Mesodermal cell (in vitro differentiated cells): ENCODE results near the gene SLC16A11.
A peak's percentile ranks its signal among the peaks of the same experiment; 100 is the strongest.

Experiments used
- H3K27ac ChIP-seq: 2 replicates; pipeline ENCODE4 v1.7.0; 2013; ENCODE audit warnings: mild to moderate bottlenecking, low read depth, low read length, moderate library complexity; ENCODE audit not compliant: severe bottlenecking
- H3K36me3 ChIP-seq: 2 replicates; pipeline ENCODE4 v1.7.1; 2013; ENCODE audit warnings: mild to moderate bottlenecking, low read length, moderate library complexity; ENCODE audit not compliant: control insufficient read depth, insufficient read depth
- H3K4me1 ChIP-seq: one replicate; pipeline ENCODE4 v1.7.1; 2013; ENCODE audit warnings: mild to moderate bottlenecking, low read length; ENCODE audit not compliant: insufficient read depth, control insufficient read depth, poor library complexity, severe bottlenecking
- H3K4me3 ChIP-seq: 2 replicates; pipeline ENCODE4 v1.7.0; 2013; ENCODE audit warnings: low read length, control low read depth, mild to moderate bottlenecking; ENCODE audit not compliant: insufficient read depth, poor library complexity, severe bottlenecking; ENCODE audit errors: extremely low read depth
- H3K9me3 ChIP-seq: 2 replicates; pipeline ENCODE4 v1.7.1; 2013; ENCODE audit warnings: mild to moderate bottlenecking, low read length, moderate library complexity; ENCODE audit not compliant: control insufficient read depth
- WGBS, 2 experiments: methylation state at CpG; one replicate each; pipeline ENCODE4 v1.1.5; 2013; ENCODE audit warnings: missing lambda C conversion rate in 2 of 2; ENCODE audit not compliant: insufficient coverage in 2 of 2; 5-methylcytosine and 5-hydroxymethylcytosine counted together

The SLC16A11 gene

GRCh38 chr17:7025245-7025644 lies 18.6 kb downstream of the SLC16A11 start:
- H3K36me3 ChIP-seq: no peaks in the 10 kb centered on the region
- peaks cover 1% of the 10 kb centered on the region for H3K4me1 ChIP-seq
- WGBS, 2 experiments: 73 to 93% methylated on average over 1 of the region's 1 CpG
- no peaks in the 10 kb centered on the region for H3K9me3 ChIP-seq
- no peak overlapping the region for H3K4me3 ChIP-seq
- H3K27ac ChIP-seq: no peak overlapping the region

- WGBS, 2 experiments: 94 to 96% methylated on average over 6 to 8 of the region's 8 CpGs
- Histone ChIP-seq H3K27ac (no peak overlapping the region), H3K36me3 (no peaks in the 10 kb centered on the region), H3K4me3 (no peak overlapping the region), H3K4me1 (peaks cover 10% of the 10 kb centered on the region), H3K9me3 (no peaks in the 10 kb centered on the region)
Observed at GRCh38 chr17:7024402-7024785, 19.5 kb downstream of the SLC16A11 start.

GRCh38 chr17:7023576-7024401 lies 20.1 kb downstream of the SLC16A11 start:
- Histone ChIP-seq H3K4me3 (peak overlapping the region; percentile 21), H3K36me3 (no peaks in the 10 kb centered on the region), H3K27ac (no peak overlapping the region), H3K4me1 (peaks cover 11% of the 10 kb centered on the region), H3K9me3 (no peaks in the 10 kb centered on the region)
- WGBS, 2 experiments: 55 to 61% methylated on average over 33 to 45 of the region's 51 CpGs

GRCh38 chr17:7022781-7023571 lies 20.9 kb downstream of the SLC16A11 start, which contains the start of gene BCL6B:
BCL6B (plus strand) TSS chr17:7023050; CDS start chr17:7023672, 622 bp downstream.
- peaks cover 11% of the 10 kb centered on the region for H3K4me1 ChIP-seq
- H3K36me3 ChIP-seq: no peaks in the 10 kb centered on the region
- peak within 1 kb of the TSS; percentile 21 for H3K4me3 ChIP-seq
- peak within 1 kb of the TSS; percentile 58 for H3K27ac ChIP-seq
- WGBS, 2 experiments: 49 to 59% methylated on average over 24 to 31 of the region's 47 CpGs
- H3K9me3 ChIP-seq: no peaks in the 10 kb centered on the region

GRCh38 chr17:7021993-7022778 lies 21.7 kb downstream of the SLC16A11 start:
- 9 to 10% methylated on average over 24 to 43 of the region's 53 CpGs for WGBS, 2 experiments
- H3K27ac ChIP-seq: peak overlapping the region; percentile 58
- H3K4me1 ChIP-seq: peaks cover 11% of the 10 kb centered on the region
- peaks cover 6% of the 10 kb centered on the region for H3K36me3 ChIP-seq
- no peak overlapping the region for H3K4me3 ChIP-seq
- no peaks in the 10 kb centered on the region for H3K9me3 ChIP-seq

- H3K36me3 ChIP-seq: peaks cover 15% of the 10 kb centered on the region
- peaks cover 11% of the 10 kb centered on the region for H3K4me1 ChIP-seq
- H3K9me3 ChIP-seq: no peaks in the 10 kb centered on the region
- no peak overlapping the region for H3K4me3 ChIP-seq
- 84 to 85% methylated on average over 10 to 11 of the region's 11 CpGs for WGBS, 2 experiments
- H3K27ac ChIP-seq: no peak overlapping the region
Observed at GRCh38 chr17:7020894-7021664, 22.8 kb downstream of the SLC16A11 start.

GRCh38 chr17:7019839-7020519 lies 23.9 kb downstream of the SLC16A11 start:
- H3K27ac ChIP-seq: no peak overlapping the region
- peaks cover 17% of the 10 kb centered on the region for H3K36me3 ChIP-seq
- no peaks in the 10 kb centered on the region for H3K9me3 ChIP-seq
- H3K4me3 ChIP-seq: no peak overlapping the region
- H3K4me1 ChIP-seq: peaks cover 11% of the 10 kb centered on the region
- 46 to 48% methylated on average over 6 of the region's 16 CpGs for WGBS, 2 experiments

- Histone ChIP-seq H3K4me1 (peaks cover 11% of the 10 kb centered on the region), H3K9me3 (no peaks in the 10 kb centered on the region), H3K36me3 (peaks cover 17% of the 10 kb centered on the region), H3K27ac (no peak overlapping the region), H3K4me3 (no peak overlapping the region)
- 52 to 73% methylated on average over 3 to 9 of the region's 10 CpGs for WGBS, 2 experiments
Observed at GRCh38 chr17:7019367-7019766, 24.5 kb downstream of the SLC16A11 start.

GRCh38 chr17:7018331-7018964 lies 25.4 kb downstream of the SLC16A11 start:
- H3K4me3 ChIP-seq: no peak overlapping the region
- WGBS, 2 experiments: 87 to 94% methylated on average over 6 of the region's 10 CpGs
- peaks cover 22% of the 10 kb centered on the region for H3K36me3 ChIP-seq
- no peak overlapping the region for H3K27ac ChIP-seq
- H3K9me3 ChIP-seq: no peaks in the 10 kb centered on the region
- peaks cover 15% of the 10 kb centered on the region for H3K4me1 ChIP-seq
